ENCODE results near the gene NCKAP5.

NCKAP5 gene

DNA sequence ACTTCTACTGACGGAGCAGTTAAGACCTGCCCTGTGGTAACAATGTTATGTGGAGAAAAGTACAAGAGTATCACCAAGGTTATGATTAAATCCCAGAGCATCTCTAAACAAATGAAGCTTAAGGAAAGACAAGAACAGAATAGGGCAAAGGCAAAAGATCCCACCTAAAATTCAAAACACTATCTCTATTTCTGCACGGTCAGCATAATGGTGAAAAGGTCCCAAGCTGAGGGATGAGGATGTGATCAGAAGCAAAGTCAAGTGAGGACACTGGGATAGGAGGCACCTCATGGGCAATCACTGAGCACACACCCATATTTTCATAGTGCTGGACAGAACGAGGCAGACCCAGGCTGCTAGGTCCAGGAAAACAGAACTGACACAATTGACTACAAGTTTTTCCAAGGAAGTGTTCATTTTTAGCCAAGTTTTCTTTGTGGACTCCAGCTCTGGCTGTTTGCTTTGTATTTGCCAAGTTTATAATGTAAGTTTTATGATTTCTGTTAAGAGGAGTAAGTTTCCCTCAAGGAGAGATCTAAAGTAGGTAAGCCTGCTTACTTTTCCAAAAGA lies 77.8 kb downstream of the NCKAP5 start:
- Histone ChIP-seq H3K9ac (ENCODE audit: low read depth, low read length) (no peak overlapping the region), H3K4me2 (ENCODE audit: insufficient read depth, low read length) (no peak overlapping the region)
- ATAC-seq (ENCODE audit: insufficient read depth, low read depth), result no peak

GRCh38 chr2:133489641-133490410 lies 78.4 kb downstream of the NCKAP5 start:
- no peaks in the 10 kb centered on the region for H3K4me1 ChIP-seq (ENCODE audit: insufficient read depth, low read length)
- H3K4me3 ChIP-seq (ENCODE audit: low read depth in 1 of 2, low read length in 2 of 2), result no peak overlapping the region
- no peaks in the 10 kb centered on the region for H3K79me2 ChIP-seq (ENCODE audit: insufficient read depth, low read length)
- H2AFZ ChIP-seq (ENCODE audit: low read depth, low read length), result no peak overlapping the region
- no peak for DNase-seq
- TF ChIP-seq CTCF (IDR thresholded peaks at IDR 0.05; ENCODE audit: borderline replicate concordance, extremely low read depth, low read length, poor library complexity, severe bottlenecking), result no peak
- no peak for TF ChIP-seq EZH2 (IDR thresholded peaks at IDR 0.05; ENCODE audit: borderline replicate concordance, low read depth, low read length, severe bottlenecking)
- no peak overlapping the region for H3K4me2 ChIP-seq (ENCODE audit: insufficient read depth, low read length)
- no peaks in the 10 kb centered on the region for H4K20me1 ChIP-seq (ENCODE audit: insufficient read depth, low read length)
- H3K27me3 ChIP-seq (ENCODE audit: insufficient read depth, low read length, poor library complexity), result no peaks in the 10 kb centered on the region
- ATAC-seq (ENCODE audit: insufficient read depth, low read depth), result no peak
- no peak overlapping the region for H3K27ac ChIP-seq (ENCODE audit: low read length)
- H3K9me3 ChIP-seq (ENCODE audit: insufficient read depth, low read length, severe bottlenecking), result no peaks in the 10 kb centered on the region
- no peaks in the 10 kb centered on the region for H3K36me3 ChIP-seq (ENCODE audit: insufficient read depth, low read length)
- H3K9ac ChIP-seq (ENCODE audit: low read depth, low read length), result no peak overlapping the region

More for the DNA sequence above, 77.8 kb downstream of the NCKAP5 start:
- Histone ChIP-seq H3K9me3 (ENCODE audit: insufficient read depth, low read length, severe bottlenecking) (no peaks in the 10 kb centered on the region), H3K79me2 (ENCODE audit: insufficient read depth, low read length) (no peaks in the 10 kb centered on the region), H2AFZ (ENCODE audit: low read depth, low read length) (no peak overlapping the region), H4K20me1 (ENCODE audit: insufficient read depth, low read length) (no peaks in the 10 kb centered on the region), H3K4me1 (ENCODE audit: insufficient read depth, low read length) (no peaks in the 10 kb centered on the region), H3K27me3 (ENCODE audit: insufficient read depth, low read length, poor library complexity) (peaks cover 5% of the 10 kb centered on the region), H3K36me3 (ENCODE audit: insufficient read depth, low read length) (no peaks in the 10 kb centered on the region), H3K4me3 (ENCODE audit: low read depth in 1 of 2, low read length in 2 of 2) (no peak overlapping the region), H3K27ac (ENCODE audit: low read length) (no peak overlapping the region)
- no peak for TF ChIP-seq CTCF (IDR thresholded peaks at IDR 0.05; ENCODE audit: borderline replicate concordance, extremely low read depth, low read length, poor library complexity, severe bottlenecking)
- no peak for DNase-seq

- no peak overlapping the region for H3K27ac ChIP-seq (ENCODE audit: low read length)
- H3K4me3 ChIP-seq (ENCODE audit: low read depth in 1 of 2, low read length in 2 of 2), result no peak overlapping the region
- no peaks in the 10 kb centered on the region for H3K36me3 ChIP-seq (ENCODE audit: insufficient read depth, low read length)
- ATAC-seq (ENCODE audit: insufficient read depth, low read depth) (no peak), DNase-seq (no peak)
- H3K27me3 ChIP-seq (ENCODE audit: insufficient read depth, low read length, poor library complexity), result no peaks in the 10 kb centered on the region
- H2AFZ ChIP-seq (ENCODE audit: low read depth, low read length), result no peak overlapping the region
- no peaks in the 10 kb centered on the region for H4K20me1 ChIP-seq (ENCODE audit: insufficient read depth, low read length)
- TF ChIP-seq EZH2 (IDR thresholded peaks at IDR 0.05; ENCODE audit: borderline replicate concordance, low read depth, low read length, severe bottlenecking), result no peak
- no peak for TF ChIP-seq CTCF (IDR thresholded peaks at IDR 0.05; ENCODE audit: borderline replicate concordance, extremely low read depth, low read length, poor library complexity, severe bottlenecking)
- H3K4me2 ChIP-seq (ENCODE audit: insufficient read depth, low read length), result no peak overlapping the region
- no peaks in the 10 kb centered on the region for H3K9me3 ChIP-seq (ENCODE audit: insufficient read depth, low read length, severe bottlenecking)
- no peaks in the 10 kb centered on the region for H3K79me2 ChIP-seq (ENCODE audit: insufficient read depth, low read length)
- H3K9ac ChIP-seq (ENCODE audit: low read depth, low read length), result no peak overlapping the region
- H3K4me1 ChIP-seq (ENCODE audit: insufficient read depth, low read length), result no peaks in the 10 kb centered on the region
Measured at GRCh38 chr2:133489146-133489545, 79.1 kb downstream of the NCKAP5 start.

All from DND-41 (cell line).